Natural killer cell (primary cell): ENCODE data around the gene WDR90. TPM values are rescaled to one million over a fixed set of nuclear protein-coding genes. Genes with fewer than 3 reads are reported as not detected.

Source experiments
- ATAC-seq, 3 donors: fragments of 150-1000 bp in 2 of 3; fragments of 200-7000 bp in 1 of 3; cut with Tn5 transposase; 1 replicate in 1 of 3; 2 replicates in 2 of 3; pipeline ENCODE4 v1.10.0; 2021; ENCODE audit warnings: mild to moderate bottlenecking in 2 of 3, moderate library complexity in 2 of 3
- DNase-seq, 2 donors: peaks; one replicate each; pipeline versions ENCODE4 v3.0.0 to v3.0.0-alpha.2; 2013 to 2021; ENCODE audit warnings: mixed read lengths in 1 of 2
- H3K27ac ChIP-seq: one replicate; pipeline ENCODE4 v1.5.1; 2013; ENCODE audit warnings: mild to moderate bottlenecking, low read length
- H3K27me3 ChIP-seq: one replicate; pipeline ENCODE4 v1.6.1; 2013; ENCODE audit warnings: low read length; ENCODE audit not compliant: control insufficient read depth, insufficient read depth
- H3K36me3 ChIP-seq: one replicate; pipeline ENCODE4 v1.6.1; 2013; ENCODE audit warnings: low read length; ENCODE audit not compliant: control insufficient read depth, insufficient read depth
- H3K4me1 ChIP-seq: one replicate; pipeline ENCODE4 v1.6.1; 2013; ENCODE audit warnings: low read length; ENCODE audit not compliant: control insufficient read depth, insufficient read depth
- H3K4me3 ChIP-seq: one replicate; pipeline ENCODE4 v1.5.1; 2013; ENCODE audit warnings: low read length
- H3K9me3 ChIP-seq: one replicate; pipeline ENCODE4 v1.6.1; 2013; ENCODE audit warnings: low read length; ENCODE audit not compliant: control insufficient read depth, insufficient read depth
- H3K27ac Mint-ChIP-seq, 2 donors: one replicate each; pipeline ENCODE4 v1.8.0; 2022; ENCODE audit warnings: mild to moderate bottlenecking in 2 of 2, mixed read lengths in 2 of 2, moderate library complexity in 1 of 2
- H3K27me3 Mint-ChIP-seq, 2 donors: one replicate each; pipeline ENCODE4 v1.8.0; 2022; ENCODE audit warnings: low read depth in 2 of 2, mixed read lengths in 2 of 2
- H3K36me3 Mint-ChIP-seq: one replicate; pipeline ENCODE4 v1.8.0; 2022; ENCODE audit warnings: mixed read lengths
- H3K4me1 Mint-ChIP-seq, 2 donors: one replicate each; pipeline ENCODE4 v1.8.0; 2022; ENCODE audit warnings: mixed read lengths in 2 of 2
- H3K4me3 Mint-ChIP-seq: one replicate; pipeline ENCODE4 v1.8.0; 2022; ENCODE audit warnings: mild to moderate bottlenecking, moderate library complexity, mixed read lengths
- H3K9me3 Mint-ChIP-seq, 2 donors: one replicate each; pipeline ENCODE4 v1.8.0; 2022; ENCODE audit warnings: mixed read lengths in 2 of 2
- WGBS: methylation state at CpG from one replicate; pipeline ENCODE4 v1.1.7; 2013; ENCODE audit warnings: missing lambda C conversion rate; ENCODE audit not compliant: insufficient coverage; 5-methylcytosine and 5-hydroxymethylcytosine counted together
- intact Hi-C: fragments of 100-400 bp; cut with micrococcal nuclease; formaldehyde crosslinking; loops from one replicate; pipeline ENCODE4 v1.14.2; 2022
- total RNA-seq, 4 donors: library from RNA; stranded (reverse); fragments of 120-200 nt in 1 of 4; gene quantifications; one replicate each; pipeline versions ENCODE4 v1.2.3 to v1.2.4, GENCODE V29; 2013 to 2022
- TF ChIP-seq, protein P1 (sequence below): fragments of 200-600 bp; IDR thresholded peaks from one replicate; pipeline ENCODE4 v1.8.0; 2022; ENCODE audit warnings: antibody characterized with exemption

Gene WDR90
- total RNA-seq: 10 to 100 TPM; 16.7 to 22.8 (median 20.2) TPM
- 6.4 TPM for total RNA-seq (2013)

DNA sequence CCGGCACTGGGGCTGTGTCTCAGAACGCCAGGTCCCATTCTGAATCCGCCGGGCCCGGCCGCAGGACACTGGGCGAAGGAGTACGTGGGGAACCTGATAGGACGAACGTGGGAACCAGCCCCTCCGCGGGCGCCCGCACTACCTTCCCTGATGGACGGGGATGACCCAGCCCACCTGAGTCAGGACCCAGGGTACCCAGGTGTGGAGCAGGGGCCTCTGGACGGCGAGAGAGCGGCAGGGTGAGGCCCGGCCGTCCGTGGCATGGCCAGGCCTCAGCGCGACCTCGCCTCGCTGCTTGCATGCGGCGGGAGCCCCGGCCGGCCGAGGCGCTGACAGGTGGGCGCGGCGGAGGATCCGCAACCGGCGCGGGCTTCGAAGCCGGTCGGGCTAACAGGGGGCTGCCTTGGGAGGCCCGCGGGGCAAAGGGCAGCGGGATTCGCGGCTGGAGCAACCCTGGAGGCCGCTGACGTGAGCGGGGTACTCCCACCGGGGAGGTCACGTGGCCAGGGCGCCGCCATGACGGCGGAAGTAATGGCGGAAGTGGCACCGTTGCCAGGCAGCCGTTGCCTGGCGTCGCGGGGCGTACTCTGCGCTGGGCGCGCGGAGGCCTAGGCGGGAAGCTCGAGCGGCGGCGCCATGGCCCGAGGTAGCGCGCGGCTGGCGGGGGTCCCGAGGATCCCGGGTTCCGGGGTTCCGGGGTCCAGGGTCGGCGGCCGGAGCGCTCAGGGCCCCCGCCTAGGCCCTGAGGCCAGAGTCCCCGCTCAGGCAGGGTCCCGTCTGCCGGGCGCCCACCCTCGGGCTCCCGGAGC, at the start of gene WDR90:
Gene WDR90 (plus strand): TSS at position 585 of the 809 bp plus-strand sequence. CDS start 52 bp downstream, at position 637.
- H3K27me3 Mint-ChIP-seq: no peaks in the 10 kb centered on the region
- DNase-seq (peak; percentile 90 to 96), ATAC-seq (peak; percentile 95 to 99 (median 96))
- H3K4me3 ChIP-seq: peak within 1 kb of the TSS; percentile 65
- TF ChIP-seq, protein P1, sequence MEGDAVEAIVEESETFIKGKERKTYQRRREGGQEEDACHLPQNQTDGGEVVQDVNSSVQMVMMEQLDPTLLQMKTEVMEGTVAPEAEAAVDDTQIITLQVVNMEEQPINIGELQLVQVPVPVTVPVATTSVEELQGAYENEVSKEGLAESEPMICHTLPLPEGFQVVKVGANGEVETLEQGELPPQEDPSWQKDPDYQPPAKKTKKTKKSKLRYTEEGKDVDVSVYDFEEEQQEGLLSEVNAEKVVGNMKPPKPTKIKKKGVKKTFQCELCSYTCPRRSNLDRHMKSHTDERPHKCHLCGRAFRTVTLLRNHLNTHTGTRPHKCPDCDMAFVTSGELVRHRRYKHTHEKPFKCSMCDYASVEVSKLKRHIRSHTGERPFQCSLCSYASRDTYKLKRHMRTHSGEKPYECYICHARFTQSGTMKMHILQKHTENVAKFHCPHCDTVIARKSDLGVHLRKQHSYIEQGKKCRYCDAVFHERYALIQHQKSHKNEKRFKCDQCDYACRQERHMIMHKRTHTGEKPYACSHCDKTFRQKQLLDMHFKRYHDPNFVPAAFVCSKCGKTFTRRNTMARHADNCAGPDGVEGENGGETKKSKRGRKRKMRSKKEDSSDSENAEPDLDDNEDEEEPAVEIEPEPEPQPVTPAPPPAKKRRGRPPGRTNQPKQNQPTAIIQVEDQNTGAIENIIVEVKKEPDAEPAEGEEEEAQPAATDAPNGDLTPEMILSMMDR: no peak
- H3K27ac Mint-ChIP-seq: peak within 1 kb of the TSS; percentile 51 to 73
- no peaks in the 10 kb centered on the region for H3K27me3 ChIP-seq
- no peaks in the 10 kb centered on the region for H3K9me3 ChIP-seq
- peaks cover 0 to 11% of the 10 kb centered on the region in 2 donors for H3K4me1 Mint-ChIP-seq
- no peaks in the 10 kb centered on the region for H3K9me3 Mint-ChIP-seq
- H3K4me1 ChIP-seq: peaks cover 25% of the 10 kb centered on the region
- no peaks in the 10 kb centered on the region for H3K36me3 Mint-ChIP-seq
- intact Hi-C loops: no loop called here
- peak within 1 kb of the TSS; percentile 79 for H3K4me3 Mint-ChIP-seq
- peak within 1 kb of the TSS; percentile 81 for H3K27ac ChIP-seq
- WGBS: 1% methylated on average over 91 of the region's 91 CpGs
- no peaks in the 10 kb centered on the region for H3K36me3 ChIP-seq

DNA sequence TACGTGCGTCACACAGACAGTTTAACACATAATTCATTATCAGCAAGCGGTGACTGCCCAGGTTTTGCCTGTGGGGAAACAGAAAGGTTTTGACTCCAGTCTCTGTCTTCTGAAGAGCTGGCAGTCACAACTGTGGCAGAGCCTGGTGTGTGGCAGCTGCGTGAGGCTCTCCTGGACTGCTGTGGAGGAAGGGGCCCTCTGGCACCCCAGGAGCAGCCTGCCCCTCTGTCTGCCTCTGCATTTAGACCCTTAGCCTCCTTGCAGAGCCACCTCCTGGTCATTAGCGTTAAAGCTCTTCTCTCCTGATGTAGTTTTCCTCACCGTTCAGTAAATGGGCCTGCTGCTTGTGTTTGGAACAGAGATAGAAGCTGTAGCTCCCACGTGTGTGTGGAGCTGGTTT, 48.4 kb upstream of the WDR90 start:
- Mint-ChIP-seq H3K4me1 (peaks cover 14 to 24% of the 10 kb centered on the region in 2 donors), H3K9me3 (no peaks in the 10 kb centered on the region), H3K4me3 (no peak overlapping the region), H3K27ac (no peak overlapping the region), H3K36me3 (no peaks in the 10 kb centered on the region), H3K27me3 (no peaks in the 10 kb centered on the region)
- H3K4me1 ChIP-seq: peaks cover 3% of the 10 kb centered on the region
- intact Hi-C loops: no loop called here
- no peaks in the 10 kb centered on the region for H3K36me3 ChIP-seq
- no peak for DNase-seq
- no peak overlapping the region for H3K27ac ChIP-seq
- no peak for ATAC-seq
- H3K4me3 ChIP-seq: no peak overlapping the region
- TF ChIP-seq, protein P1: no peak
- H3K27me3 ChIP-seq: no peaks in the 10 kb centered on the region
- peaks cover 6% of the 10 kb centered on the region for H3K9me3 ChIP-seq
- WGBS: 58% methylated on average over 7 of the region's 7 CpGs

DNA sequence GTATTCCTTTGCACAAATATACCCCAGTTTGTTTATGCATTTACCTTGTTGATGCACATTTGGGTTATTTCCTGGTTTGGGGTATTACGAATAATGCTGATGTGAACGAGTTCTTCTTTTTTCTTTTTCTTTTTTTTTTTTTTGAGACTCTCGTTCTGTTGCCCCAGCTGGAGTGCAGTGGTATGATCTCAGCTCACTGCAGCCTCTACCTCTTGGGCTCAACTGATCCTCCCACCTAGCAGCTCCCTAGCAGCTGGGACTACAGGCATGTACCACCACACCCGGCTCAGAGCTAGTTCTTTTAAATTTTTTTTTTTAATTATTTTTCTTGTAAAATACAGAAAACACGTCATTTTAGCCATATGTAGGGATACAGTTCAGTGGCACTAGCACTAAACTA, 45.2 kb upstream of the WDR90 start:
- H3K27ac ChIP-seq: no peak overlapping the region
- H3K9me3 Mint-ChIP-seq: no peaks in the 10 kb centered on the region
- no peaks in the 10 kb centered on the region for H3K36me3 ChIP-seq
- peaks cover 6% of the 10 kb centered on the region for H3K9me3 ChIP-seq
- H3K36me3 Mint-ChIP-seq: no peaks in the 10 kb centered on the region
- H3K4me3 Mint-ChIP-seq: no peak overlapping the region
- peak overlapping the region in 1 of 2 donors; percentile 29 for H3K27ac Mint-ChIP-seq
- H3K27me3 ChIP-seq: no peaks in the 10 kb centered on the region
- no peak for DNase-seq
- no peak overlapping the region for H3K4me3 ChIP-seq
- H3K4me1 Mint-ChIP-seq: peaks cover 14% of the 10 kb centered on the region in 2 donors
- TF ChIP-seq, protein P1: no peak
- peaks cover 3% of the 10 kb centered on the region for H3K4me1 ChIP-seq
- WGBS: 58% methylated on average over 4 of the region's 5 CpGs
- H3K27me3 Mint-ChIP-seq: no peaks in the 10 kb centered on the region
- ATAC-seq: no peak
- intact Hi-C loops: no loop called here
